GM03348 (cell line): Measurements from ENCODE around the gene LGR6.
A peak's percentile ranks its signal among the peaks of the same experiment; 100 is the strongest.
"Not testable (repeated sequence)": the region's sequence is repeated elsewhere in the genome, so short reads cannot be mapped to it uniquely, and the experiment has no call there.

ENCODE experiments used
- DNase-seq: peaks from one replicate; pipeline ENCODE4 v3.0.0; 2012; ENCODE audit warnings: low spot score

The LGR6 gene

DNA sequence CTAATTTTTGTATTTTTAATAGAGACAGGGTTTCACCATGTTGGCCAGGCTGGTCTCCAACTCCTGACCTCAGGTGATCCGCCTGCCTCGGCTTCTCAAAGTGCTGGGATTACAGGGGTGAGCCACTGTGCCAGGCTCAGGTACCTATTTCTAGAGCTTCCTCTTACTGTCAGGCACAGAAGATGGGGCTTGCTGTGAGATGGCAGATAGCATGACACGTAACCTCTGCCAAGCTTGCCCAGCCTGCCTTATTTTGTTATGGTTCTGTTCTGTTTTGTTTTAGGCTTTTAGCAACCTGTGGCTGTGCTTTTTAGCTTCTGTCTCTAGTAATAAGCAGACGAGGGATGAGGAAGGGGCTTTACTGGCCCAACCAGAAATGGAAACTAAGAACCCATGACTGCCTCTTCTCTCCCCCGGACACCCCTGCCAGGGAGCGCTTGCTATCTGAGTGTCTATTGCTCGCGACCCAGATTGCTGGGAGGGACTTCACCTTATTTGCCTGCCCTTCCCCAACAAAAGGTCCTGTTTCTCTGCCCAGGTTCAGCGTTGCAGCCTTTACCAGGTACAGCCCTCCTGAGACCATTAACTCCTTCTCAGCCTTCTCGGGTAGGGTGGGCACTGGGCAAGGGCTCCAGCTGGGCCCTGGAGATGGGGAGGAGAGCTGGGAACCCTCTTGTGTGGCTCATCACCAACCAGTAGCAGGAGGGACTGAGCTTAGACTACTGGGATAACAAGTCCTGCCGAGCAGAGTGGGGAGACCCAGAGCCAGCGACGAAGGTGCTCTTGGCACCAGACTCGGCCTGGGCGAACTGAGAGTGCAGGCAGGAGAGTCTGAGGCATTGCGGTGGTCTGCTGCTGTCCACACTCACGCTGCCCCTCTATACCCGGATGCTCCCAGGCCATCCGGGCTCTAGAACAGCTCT, 13.5 kb upstream of the LGR6 start:
- DNase-seq = no peak

DNA sequence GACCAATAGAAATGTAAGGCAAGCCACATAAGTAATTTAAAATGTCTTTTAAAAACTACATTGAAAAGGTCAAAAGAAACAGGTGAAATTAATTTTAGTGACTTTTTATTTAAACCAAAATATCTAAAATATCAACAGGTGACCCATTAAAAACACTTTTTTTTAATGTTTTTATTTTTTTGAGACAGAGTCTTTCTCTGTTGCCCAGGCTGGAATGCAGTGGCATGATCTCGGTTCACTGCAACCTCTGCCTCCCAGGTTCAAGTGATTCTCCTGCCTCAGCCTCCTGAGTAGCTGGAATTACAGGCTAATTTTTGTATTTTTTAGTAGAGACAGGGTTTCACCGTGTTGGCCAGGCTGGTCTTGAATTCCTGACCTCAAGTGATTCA, 12.9 kb upstream of the LGR6 start:
- not testable (repeated sequence) for DNase-seq

DNA sequence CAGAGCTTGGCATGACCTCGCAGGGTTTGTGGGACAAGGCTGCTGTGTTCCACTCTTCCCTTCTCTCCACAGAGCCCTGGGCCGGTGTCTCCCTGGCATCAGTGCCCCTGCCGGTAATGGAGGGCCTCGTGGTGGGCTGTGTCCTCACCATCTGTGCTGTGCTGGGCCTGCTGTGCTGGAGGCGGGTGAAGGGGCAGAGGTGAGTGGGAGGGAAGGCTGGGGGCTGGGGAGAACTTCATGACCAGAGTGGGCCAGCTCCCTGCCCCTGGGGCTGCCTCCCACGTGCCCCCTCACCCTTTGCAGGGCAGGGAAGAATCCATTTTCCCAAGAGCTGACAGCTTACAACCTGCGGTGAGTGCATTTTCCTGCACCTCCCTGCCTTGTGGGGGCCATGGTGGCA, 12.0 kb upstream of the LGR6 start:
- no peak for DNase-seq

DNA sequence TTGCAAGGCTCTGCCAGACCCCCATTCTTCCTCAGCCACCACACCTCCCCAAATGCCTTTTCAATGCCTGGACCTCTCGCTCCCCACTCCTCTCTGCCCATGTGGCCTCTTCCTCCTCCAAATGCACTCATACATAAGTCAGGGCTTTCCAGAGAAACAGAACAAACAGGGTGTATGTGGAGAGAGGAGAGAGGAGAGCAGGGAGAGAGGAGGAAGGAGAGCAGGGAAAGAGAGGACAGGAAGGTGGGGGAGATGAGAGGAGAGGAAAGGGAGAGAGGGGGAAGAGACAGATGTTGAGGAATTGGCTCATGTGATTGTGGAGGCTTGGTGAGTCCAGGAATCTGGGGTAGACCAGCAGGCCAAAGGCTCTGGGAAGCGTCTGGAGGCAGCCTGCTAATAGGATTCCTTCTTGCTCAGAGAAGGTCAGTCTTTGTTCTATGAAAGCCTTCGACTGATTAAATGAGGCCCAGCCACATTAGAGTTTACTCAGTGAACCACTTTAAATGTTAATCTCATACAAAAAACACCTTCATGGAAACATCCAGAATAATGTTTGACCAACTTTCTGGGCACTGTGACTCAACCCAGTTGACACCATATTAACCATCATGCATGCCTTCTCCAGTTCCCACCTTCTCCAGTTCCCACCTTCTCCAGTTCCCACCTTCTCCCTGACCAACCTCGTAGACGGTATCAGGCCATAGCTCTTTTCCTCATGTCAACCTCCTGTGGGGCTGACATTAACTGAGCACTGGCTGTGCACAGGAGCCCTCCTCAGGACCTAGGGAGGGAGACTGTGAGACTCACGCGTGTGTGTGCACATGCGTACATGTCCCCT, 11.3 kb upstream of the LGR6 start:
- no peak for DNase-seq

DNA sequence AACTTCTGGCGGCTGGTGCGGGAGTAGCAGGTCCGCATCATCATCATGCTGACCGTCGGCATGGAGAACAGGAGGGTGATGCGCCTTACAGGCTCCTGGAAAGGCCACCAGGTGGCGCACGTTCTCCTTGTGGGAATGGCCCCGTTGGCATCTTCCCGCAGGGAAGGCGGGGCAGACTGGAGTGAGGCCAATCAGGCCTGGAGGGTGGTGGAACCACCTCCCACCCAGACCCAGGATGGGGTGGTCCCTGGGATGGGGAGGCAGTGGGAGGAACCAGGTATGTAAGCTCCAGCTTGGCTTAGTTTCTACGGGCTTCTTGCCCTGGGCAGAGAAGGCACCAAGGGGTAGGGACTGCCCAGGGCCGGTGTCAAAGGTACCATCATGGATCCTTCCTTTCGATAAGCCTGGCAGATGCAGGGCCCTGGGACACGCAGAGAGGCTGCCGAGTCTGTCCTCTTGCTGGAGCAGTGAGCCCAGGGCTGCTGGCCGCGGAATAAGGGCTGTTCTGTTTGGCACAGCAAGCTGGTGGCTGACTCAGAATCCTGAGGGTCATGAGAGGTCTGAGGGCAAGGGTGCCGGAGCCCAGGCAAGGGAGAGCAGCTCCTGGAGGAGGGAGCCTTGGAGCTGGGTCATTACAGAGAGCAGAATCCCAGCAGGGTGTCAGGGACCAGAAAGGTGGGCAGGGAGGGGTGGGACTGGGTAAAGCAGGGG, 8.7 kb upstream of the LGR6 start:
- peak; percentile 85 for DNase-seq

DNA sequence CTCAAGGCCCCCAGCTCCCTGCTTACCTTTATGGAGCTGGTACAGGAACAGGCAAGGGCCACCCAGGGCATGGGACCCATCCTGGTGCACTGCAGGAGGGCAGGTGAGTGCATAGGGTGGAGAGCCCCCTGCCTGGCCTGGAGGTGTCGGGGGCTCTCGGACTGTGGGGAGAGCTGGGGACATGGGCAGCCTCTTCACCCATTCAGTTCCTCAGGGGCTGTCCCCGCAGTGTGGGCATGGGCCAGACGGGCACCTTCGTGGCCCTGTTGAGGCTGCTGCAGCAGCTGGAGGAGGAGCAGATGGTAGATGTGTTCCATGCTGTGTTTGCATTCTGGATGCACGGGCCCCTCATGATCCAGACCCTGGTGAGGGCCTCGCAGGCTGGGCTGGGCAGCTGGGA, 7.3 kb upstream of the LGR6 start:
- DNase-seq = no peak

DNA sequence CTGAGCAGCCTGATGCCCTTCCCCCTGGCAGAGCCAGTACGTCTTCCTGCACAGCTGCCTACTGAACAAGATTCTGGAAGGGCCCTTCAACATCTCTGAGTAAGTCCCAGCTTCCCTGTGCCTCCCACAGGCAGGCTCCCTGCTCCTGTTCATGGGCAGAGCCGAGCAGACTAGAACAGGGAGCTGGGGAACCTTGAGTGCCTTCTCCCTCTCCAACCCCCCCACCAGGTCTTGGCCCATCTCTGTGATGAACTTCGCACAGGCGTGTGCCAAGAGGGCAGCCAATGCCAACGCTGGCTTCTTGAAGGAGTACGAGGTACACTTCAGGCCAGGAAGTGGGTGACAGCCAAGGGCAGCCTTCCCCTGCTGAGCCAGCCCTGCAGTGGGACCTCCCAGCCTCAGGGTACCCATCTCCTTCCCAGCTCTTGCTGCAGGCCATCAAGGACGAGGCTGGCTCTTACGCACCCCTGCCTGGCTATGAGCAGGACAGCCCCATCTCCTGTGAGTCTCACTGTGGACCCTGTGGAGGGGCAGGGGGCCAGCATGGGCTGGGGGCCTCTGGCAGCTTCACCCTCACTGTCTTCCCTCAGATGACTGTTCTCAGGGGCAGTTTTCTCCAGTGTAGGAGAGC, 6.4 kb upstream of the LGR6 start:
- DNase-seq = no peak

DNA sequence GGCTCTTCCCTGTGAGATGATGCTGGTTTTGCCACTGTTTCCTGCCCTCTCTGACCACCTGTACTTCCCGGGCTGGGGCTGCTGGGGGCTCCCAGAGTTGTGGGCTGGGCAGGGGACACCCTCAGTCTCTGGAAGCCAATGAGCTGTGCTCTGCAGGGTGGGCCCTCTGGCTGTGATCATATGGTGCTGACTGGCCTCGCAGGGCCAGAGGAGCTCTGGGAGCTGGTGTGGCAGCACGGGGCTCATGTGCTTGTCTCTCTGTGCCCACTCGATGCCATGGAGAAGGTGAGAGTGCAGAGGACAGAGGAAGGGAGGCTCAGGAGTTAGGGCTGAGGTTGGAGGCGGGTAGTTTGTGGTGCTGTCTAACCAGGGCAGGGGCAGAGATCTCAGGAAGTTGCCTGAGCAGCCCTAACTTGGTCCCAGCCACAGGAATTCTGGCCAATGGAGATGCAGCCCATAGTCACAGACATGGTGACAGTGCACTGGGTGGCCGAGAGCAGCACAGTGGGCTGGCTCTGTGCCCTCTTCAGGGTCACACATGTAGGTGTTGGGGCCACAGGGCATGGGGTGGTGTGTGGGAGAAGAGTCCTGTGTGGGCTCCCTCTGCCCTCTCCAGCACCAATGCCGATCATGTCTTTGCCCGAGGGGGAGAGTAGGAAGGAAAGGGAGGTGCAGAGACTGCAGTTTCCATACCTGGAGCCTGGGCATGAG, 5.7 kb upstream of the LGR6 start:
- no peak for DNase-seq

DNA sequence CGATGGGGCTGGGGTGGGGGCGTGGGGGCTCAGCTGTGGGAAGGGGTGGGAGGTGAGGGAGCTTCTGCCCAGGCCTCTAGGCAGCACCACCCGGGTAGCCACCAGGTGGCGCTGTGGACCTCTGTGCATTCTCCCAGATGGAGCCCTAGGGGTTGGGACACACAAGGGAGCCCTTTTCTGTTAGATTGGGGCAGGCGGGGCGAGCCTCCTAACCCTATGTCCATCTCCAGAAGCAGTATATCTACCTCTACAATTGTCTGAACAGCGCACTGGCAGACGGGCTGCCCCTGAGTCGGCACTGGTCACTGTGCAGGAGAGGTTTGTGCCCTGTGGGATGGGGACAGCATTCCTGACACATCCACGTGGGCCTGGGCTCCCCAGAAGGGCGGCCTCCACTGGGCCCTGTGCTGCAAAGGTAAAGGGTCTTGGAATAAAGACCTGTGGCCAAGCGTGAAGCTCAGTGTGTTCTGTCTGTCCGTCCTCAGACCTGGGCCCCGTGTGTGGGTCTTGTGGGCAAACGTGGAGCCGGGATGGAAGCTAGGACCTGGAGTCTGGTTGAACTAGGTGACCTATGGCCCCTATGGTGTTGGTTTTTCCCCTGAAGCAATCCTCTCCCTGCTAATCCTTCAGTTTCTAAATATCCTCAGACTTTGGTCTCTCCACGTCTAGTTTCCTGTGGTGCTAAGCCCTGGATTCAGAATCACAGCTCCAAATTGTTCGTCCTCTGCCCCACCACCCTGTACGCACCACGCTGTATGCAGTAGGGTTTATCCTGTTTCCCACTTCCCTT, 4.4 kb upstream of the LGR6 start:
- peak; percentile 74 for DNase-seq

DNA sequence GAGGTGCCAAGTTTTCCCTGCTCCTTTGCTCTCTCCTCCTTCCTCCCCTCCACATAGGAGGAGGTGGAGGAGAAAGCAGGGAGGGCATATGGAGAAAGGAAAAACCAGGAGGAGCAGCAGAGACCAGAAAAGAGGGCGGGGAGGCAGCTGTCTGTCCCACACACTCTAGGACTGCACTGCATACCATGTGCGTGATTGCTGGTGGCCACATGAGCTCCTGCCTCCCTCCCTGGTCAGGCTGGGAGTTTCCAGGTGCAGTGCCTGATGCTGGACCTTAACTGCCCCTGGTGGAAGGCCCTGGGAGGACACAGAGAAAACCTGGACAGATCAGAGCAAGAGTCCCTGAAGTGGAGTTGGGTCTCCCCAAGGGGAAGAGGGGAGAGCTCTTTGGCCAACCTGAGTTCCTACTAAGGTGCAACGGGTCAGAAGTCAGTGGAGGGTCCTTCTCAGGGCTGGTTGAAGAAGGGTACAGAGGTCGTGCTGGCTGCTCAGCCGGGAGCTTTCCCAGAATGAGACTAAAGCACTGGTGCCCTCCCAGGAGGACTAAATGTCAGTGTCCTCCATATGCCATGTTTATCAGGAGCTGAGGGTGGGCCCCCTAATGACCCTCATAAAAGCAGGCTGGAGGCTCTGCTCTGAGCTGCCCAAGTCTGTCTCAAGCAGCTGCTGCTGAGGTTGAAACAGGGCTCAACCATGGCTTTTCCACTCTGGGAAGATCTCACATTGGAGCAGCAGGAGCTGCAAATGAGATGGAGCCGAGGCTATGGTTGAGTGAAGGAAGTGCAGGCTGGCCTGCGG, 3.5 kb upstream of the LGR6 start:
- no peak for DNase-seq

DNA sequence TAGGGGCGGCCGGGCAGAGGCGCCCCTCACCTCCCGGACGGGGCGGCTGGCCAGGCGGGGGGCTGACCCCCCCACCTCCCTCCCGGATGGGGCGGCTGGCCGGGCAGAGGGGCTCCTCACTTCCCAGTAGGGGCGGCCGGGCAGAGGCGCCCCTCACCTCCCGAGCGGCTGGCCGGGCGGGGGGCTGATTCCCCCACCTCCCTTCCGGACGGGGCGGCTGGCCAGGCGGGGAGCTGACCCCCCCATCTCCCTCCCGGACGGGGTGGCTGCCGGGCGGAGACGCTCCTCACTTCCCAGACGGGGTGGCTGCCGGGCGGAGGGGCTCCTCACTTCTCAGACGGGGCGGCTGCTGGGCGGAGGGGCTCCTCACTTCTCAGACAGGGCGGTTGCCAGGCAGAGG, 2.2 kb upstream of the LGR6 start:
- DNase-seq = not testable (repeated sequence)

DNA sequence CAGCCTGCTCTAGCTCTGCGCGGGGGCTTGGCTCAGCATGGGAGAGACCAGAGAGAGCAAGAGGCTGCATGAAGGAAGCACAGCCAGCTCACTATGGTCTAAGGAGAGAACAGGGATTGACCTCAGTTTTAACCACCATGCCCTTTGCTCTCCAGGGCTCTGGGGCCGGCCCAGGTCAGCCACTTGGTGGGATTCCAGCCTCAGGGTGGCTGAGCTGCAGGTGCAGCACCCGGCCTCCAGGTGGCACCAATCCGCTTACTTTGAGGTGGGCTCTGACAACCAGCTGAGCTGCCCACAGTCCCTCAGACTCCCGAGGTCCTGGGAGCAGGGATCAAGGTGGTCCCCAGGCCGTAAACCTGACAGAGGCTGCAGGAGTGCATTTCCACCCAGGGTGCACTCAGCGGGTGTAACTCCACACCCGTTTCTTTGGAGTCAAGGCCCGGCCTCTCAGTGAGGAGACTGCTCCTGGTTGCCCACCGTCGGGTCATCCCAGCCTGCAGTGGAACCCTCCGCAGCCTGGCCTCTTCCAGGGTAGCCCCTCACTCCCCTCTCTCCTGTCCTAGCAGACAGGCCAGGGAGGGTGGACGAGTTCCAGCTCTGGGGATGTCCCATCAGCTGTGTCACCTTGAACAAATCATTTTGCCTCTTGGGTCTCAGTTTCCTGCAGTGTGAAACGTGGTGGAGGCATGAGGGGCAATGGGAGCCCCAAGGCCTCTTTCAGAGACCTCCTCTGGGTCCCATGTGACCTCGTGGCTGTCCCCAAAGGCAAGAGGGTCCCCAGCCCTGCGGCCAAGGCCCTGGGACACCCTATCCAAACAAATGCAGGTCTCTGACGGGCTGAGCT, 607 bp upstream of the LGR6 start:
- DNase-seq = peak; percentile 80

DNA sequence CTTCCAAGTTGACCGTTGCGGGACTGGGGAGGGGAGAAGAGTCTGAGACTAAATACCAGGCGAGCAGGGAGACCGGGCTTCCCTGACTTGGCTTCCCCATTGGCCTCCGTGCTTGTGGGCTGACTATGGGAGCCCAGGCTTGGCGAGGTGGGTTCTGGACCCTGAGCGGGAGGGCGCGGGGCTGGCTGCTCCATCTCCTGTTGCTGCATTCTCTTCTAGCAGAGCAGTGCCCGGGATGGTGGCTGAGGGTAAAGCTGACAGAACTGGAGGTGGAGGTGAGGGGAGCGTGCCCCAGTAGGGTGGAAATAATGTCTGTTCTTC, 689 bp downstream of the LGR6 start:
- DNase-seq = no peak

DNA sequence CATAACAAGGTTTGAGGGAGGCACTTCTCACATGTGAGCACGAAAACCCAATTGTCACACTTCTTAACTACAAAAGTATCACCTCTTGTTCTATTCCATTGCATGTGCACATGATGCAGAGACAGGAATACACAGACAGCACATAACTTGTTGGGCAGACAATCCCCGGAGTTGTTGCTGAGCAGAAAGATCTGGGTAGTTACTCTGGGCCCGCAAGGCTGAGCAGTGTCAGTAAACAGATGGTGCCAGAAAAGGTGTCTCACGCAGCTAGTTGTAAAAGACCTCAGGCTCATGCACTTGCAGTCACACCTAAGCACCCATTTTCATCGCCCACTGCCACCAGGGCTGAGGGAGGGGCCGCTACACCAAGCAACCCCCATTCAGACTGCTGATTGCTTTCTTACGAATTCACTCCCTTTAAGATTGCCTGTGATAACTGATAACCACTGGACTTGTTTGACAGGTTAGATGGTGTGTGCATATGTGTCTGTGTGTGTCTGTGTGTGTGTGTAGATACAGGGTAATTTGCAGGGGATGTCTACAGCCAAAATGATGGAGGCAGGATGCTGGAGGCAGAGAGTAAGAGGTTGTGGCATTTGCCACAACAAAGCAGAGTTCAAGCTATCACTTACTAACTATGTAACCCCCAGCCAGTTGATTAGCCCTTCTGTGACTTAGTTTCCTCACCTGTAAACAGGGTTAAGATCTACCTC, 4.2 kb downstream of the LGR6 start:
- no peak for DNase-seq

DNA sequence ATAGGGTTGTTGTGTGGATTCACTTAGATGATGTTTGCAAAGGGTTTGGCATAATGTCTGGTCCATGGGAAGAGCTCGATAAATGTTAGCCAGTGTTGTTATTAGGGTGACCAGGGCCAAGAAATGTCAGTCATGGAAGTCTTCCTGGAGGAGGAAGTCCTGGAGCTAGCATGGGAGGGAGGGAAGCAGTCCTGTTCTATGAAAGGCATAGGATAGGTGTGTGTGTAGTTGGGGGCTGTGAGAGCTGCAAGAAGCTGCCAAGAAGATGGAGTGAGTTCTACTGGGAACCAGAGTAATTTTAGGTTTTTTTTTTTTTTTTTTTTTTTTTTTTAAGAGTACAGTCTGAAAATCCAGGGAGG, 4.7 kb downstream of the LGR6 start:
- no peak for DNase-seq

DNA sequence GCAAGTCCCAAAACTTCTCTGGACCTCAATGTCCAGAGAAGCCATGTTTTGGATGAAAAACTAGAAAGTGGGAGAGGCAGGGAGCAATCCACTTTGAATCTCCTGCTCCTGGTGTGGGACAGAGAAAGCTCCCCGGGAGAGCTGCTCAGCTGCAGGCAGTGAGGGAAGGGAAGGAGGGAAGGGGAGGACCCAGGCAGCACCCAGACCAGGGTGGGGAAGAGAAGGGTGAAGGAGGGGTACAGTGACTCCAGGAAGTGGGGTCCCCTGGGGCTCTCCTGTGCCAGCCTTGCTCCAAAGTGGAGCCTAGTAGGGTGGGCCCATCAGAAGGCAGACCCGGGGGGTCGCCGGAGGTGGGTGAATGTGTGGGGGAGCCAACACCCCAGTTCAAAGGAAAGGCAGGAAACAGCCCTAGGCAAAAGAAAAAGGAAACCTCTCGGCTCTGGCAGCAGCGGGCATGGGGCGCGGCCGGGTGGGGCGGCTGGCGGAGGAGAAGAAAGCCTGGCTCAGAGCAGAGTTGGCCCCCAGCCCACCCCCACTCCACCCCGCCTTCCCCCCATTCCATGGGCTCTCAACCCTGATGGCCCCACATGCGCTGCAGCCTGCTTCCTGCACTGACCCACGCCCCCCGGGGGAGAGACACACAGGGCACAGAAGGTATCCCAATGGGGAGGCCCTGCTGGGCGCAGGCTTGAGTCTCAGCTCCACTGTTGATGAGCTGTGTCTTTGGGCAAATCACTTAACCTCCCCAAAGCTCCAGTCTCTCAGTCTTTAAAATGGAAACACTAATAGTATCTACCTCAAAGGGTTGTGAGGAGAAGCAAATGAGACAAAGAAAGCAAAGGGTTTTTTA, 5.7 kb downstream of the LGR6 start:
- no peak for DNase-seq

DNA sequence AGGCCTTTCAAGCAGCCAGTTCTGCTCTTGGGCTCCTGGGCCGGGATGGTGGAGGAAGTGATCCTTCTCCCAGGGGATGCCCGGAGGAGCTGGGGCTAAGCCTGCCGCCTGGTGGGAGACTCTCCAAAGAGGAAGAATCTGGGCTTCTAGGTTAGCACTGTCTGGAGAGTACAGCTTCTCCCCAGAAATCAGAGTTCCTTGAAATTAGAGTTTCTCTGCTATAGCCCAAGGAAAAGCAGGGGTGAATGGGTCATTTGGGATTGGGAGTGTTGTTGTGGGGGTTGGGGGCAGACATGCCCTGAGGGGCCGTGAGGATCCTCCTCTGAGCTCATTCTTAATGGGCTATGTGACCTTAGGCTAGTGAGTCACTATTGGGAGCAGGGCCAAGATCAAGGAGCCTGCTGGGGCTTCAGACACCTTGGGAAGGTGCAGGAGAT, 6.5 kb downstream of the LGR6 start:
- no peak for DNase-seq
